Measurements from ENCODE around the gene C20orf144.
A peak's percentile ranks its signal among the peaks of the same experiment; 100 is the strongest.

C20orf144 gene

GRCh38 chr20:33650111-33650752 is 11.9 kb upstream of the C20orf144 start:
- DNase-seq, result no peak

GRCh38 chr20:33650753-33651561 is 11.2 kb upstream of the C20orf144 start:
- no peak for DNase-seq

DNA sequence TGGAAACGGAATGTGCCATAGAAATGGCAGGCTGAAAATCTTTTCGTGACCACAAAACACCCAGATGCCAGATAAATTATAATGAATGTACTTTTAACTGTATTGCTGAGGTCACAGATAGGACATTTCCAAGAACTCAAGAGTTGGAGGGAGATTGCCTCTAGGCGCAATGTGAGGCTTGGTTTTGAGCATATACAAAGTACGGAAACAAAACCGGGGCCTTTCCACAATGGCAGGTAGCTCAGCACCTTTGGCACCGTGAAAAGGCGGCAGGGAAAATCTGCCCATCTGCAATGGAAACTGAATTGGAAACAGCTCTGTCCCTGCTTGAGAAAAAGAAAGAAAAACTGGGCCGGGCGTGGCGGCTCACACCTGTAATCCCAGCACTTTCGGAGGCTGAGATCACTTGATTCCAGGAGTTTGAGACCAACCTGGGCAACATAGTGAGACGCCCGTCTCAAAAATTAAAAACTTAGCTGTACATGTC is 10.5 kb upstream of the C20orf144 start:
- no peak for DNase-seq

- DNase-seq, result peak; percentile 48 to 52
Measured at GRCh38 chr20:33653218-33653899, 8.8 kb upstream of the C20orf144 start.

GRCh38 chr20:33653900-33654596 is 8.1 kb upstream of the C20orf144 start:
- DNase-seq, result no peak

GRCh38 chr20:33654680-33655161 is 7.4 kb upstream of the C20orf144 start:
- no peak for DNase-seq

DNA sequence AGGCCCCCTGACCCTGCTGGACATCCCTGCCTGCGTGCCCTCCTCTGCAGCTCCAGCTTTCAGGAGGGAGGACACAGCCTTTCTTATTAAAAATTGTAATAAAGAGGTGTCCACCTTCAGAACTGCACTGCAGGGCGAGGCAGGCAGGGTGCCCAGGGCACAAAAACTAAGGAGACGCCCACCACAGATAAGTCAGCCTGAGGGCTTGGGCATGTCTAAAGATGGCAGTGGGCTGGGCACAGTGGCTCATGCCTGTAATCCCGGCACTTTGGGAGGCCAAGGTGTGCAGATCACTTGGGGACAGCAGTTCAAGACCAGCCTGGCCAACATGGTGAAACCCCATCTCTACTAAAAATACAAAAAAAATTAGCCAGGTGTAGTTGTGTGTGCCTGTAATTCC is 7.0 kb upstream of the C20orf144 start:
- no peak for DNase-seq

DNA sequence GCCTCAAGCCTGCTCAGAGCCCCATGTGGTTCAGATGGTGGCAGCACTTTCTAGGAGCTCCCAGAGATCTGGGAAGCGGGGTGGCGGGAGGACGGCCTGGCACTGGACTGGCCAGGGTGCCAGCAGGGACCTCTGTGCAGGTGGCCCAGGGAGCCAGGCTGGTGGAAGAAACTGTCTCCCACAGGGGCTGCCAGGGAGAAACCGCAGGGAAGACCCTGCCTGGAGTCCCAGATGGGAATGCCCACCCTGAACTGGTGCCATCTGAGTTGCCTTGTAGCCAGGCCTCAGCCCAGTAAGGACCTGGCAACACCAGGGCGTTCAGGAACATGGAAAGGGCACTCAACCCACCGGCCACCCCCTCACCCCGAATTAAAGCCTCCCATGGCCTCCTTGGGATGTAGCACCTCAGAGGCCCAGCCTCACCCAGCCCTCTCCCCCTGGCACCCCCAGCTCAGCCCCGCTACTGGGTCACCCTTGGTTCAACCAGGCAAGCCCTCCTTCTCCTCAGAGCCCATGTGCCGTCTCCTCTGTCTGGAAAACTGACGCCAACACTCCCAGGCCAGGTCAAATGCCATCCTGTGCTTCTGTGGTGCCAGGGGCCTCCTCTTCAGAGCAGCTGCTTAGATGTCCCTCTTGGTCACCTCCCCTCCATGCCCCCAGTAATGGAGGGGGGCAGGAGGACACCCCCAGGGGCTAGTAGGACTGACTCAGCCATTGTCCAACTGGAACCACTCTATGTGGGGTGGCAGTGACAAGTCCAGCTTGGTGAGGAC is 5.9 kb upstream of the C20orf144 start:
- DNase-seq, result no peak

- no peak for DNase-seq
Measured at GRCh38 chr20:33656783-33657703, 5.1 kb upstream of the C20orf144 start.

- no peak for DNase-seq
Measured at GRCh38 chr20:33657704-33658095, 4.4 kb upstream of the C20orf144 start.

DNA sequence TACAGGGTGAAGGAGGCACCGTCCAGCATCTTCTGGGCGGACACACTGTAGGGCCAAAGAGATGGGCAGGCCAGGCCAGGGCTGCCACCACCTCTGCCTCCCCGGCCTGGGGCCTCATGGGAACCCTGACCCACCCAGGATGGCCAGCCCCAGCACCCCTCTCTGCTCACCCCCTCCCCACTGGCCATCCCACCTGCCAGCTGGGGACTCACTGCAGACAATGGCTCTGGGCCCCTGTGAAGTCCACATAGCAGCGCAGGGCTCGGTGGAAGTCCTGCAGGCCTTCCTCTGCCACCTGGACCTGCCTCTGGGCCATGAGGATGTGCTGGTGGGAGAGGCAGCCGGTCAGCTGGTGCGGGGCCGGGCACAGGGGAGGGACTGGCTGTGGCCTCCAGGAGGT is 3.6 kb upstream of the C20orf144 start:
- no peak for DNase-seq

DNA sequence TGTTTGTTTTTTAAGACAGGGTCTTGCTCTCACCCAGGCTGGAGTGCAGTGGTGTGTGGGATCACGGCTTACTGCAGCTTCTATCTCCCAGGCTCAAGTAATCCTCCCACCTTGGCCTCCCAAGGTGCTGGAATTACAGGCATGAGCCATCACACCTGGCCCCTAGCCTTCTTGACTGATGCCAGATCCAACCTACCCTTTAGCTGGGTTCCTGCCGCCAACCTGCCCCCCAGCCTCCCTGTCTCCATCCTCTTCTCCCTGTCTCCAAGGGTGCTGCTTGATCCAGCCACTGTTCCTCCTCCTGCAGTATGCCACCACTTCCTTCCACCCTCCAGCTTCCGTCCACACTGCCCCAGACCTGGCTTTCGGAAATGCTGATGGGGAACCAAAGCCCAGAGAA is 3.2 kb upstream of the C20orf144 start:
- DNase-seq, result no peak

- no peak for DNase-seq
Measured at GRCh38 chr20:33659341-33660034, 2.6 kb upstream of the C20orf144 start.

DNA sequence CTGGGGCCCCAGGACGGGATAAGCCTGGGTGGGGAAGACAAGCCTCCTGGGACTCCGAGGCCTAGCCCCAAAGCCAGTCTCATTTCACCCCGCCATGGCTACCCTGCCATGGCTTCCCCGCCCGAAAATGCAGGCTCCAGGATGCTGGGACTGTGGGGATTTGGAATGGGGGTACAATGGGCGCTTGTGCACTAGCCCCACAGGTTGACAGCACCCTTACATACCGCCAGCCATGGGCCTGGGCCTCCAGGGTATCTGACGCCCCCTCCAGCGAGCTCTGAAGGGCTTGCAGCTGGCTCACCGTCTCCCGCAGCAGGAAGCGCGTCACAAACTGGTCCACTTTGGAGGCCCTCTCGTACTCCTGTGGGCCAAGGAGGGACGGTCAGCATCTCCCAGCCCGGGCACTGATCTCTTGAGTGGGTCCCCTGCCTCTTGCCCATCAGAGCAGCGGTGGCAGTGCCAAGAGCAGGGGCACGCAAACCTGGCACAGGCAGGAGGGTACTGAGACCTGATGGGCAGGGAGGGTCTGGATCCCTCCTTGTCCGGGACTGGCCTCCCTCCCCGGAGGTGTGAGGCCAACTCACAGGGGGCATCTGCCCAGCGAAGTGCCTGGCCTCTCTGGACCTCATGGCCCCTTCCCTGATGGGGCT is 2.0 kb upstream of the C20orf144 start:
- no peak for DNase-seq

DNA sequence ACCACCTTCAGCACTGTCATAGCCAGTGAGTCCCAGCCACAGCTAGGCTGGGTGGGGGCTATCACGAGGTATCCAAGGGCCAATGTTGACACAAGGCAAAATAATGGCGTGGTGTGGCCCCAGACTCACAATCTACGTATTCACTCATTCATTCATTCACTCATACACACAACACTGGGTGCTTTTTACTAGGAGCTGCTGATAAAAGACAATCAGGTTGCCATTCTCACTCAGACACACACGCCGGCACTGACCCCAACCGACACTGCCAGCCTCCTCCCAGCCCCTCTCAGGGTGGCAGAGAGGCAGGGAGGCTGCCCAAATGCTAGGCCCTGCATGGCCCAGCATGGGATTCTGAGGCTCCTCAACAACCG is 1.5 kb upstream of the C20orf144 start:
- DNase-seq, result no peak

DNA sequence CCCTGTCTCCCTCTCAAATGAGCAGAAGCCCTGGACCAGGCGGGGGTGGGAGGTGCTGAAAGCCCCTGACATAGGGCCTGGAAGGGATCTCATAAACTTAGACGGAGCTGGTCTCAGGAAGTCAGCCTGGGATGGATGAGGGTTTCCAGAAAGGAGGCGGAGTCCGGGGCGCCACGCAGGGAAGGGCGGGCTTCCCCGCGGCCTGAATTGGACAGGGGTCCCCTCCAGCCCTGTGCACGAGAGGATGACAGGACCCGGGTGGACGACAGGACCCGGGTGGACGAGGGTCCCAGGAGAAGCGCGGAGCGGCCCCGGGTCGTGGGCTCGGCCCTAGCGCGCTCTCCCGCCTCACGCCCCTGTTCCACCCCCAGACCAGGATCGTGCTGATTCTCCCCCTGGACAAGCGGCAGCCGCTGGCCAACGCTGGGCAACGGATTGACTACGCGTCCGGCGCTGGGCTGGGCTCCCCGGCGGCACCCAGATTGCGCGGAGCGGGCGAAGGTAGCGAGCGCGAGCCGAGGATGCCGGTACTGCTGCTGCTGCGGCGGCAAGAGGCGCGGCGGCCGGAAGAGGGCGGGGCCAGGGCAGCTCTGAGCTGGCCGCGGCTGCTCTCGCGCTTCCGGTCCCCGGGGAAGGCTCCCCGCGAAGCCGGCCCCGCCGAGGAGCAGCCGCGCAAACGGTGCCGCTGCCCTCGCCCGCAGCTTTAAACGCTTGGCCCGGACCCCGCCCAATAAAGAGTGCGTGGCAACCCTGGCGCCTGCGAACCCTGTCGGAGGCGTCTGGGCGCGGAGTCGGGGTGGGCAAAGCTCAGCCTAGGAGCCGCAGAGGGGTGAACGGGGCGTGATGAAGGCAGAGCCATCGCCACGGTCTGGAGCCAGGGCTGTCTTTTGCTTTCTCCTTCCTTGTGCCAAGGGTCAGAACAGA is 1.3 kb downstream of the C20orf144 start:
- DNase-seq, result peak; percentile 81 to 87

- no peak for DNase-seq
Measured at GRCh38 chr20:33664085-33664761, 2.1 kb downstream of the C20orf144 start.

GRCh38 chr20:33664762-33665144 is 2.6 kb downstream of the C20orf144 start:
- DNase-seq, result no peak
